Lower leg skin (tissue), 3 donors: Measurements from ENCODE around the gene CYBC1.
"Not testable (repeated sequence)": the region's sequence is repeated elsewhere in the genome, so short reads cannot be mapped to it uniquely, and the experiment has no call there.

Experiments used
- POLR2A ChIP-seq, 2 donors: fragments of 450-650 bp; IDR thresholded peaks; one replicate each; pipeline ENCODE4 v1.6.1; 2016 to 2017; ENCODE audit warnings: antibody characterized with exemption in 2 of 2, mild to moderate bottlenecking in 1 of 2, moderate library complexity in 1 of 2
- TF ChIP-seq, protein P1 (sequence below), 3 donors: fragments of 450-650 bp; IDR thresholded peaks; one replicate each; pipeline ENCODE4 v1.5.1; 2016; ENCODE audit warnings: antibody characterized with exemption in 3 of 3, mild to moderate bottlenecking in 3 of 3, moderate library complexity in 2 of 3

DNA sequence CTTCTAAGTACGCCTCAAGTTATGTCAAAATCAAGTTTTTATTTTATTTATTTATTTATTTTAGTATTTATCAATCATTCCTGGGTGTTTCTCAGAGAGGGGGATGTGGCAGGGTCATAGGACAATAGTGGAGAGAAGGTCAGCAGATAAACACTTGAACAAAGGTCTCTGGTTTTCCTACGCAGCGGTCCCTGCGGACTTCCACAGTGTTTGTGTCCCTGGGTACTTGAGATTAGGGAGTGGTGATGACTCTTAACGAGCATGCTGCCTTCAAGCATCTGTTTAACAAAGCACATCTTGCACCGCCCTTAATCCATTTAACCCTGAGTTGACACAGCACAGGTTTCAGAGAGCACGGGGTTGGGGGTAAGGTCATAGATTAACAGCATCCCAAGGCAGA is 2.6 kb upstream of the CYBC1 start:
- TF ChIP-seq POLR2A (IDR thresholded peaks at IDR 0.05) = not testable (repeated sequence)
- TF ChIP-seq, protein P1, sequence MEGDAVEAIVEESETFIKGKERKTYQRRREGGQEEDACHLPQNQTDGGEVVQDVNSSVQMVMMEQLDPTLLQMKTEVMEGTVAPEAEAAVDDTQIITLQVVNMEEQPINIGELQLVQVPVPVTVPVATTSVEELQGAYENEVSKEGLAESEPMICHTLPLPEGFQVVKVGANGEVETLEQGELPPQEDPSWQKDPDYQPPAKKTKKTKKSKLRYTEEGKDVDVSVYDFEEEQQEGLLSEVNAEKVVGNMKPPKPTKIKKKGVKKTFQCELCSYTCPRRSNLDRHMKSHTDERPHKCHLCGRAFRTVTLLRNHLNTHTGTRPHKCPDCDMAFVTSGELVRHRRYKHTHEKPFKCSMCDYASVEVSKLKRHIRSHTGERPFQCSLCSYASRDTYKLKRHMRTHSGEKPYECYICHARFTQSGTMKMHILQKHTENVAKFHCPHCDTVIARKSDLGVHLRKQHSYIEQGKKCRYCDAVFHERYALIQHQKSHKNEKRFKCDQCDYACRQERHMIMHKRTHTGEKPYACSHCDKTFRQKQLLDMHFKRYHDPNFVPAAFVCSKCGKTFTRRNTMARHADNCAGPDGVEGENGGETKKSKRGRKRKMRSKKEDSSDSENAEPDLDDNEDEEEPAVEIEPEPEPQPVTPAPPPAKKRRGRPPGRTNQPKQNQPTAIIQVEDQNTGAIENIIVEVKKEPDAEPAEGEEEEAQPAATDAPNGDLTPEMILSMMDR (IDR thresholded peaks at IDR 0.05) = not testable (repeated sequence)
